IPS DF 6.9 (cell line): Measurements from ENCODE around the gene LRRC27.

Experiments used
- DNase-seq: peaks from one replicate; pipeline ENCODE4 v3.0.0-alpha.2; 2013; ENCODE audit warnings: low read depth, low spot score
- H3K27ac ChIP-seq: one replicate; pipeline ENCODE4 v1.5.1; 2013; ENCODE audit warnings: low read length, control low read depth
- H3K27me3 ChIP-seq: 2 replicates; pipeline ENCODE4 v1.6.1; 2013; ENCODE audit warnings: mild to moderate bottlenecking, low read length; ENCODE audit not compliant: control insufficient read depth, insufficient read depth
- H3K36me3 ChIP-seq: 2 replicates; pipeline ENCODE4 v1.6.1; 2013; ENCODE audit warnings: low read length; ENCODE audit not compliant: control insufficient read depth, insufficient read depth
- H3K4me1 ChIP-seq: 2 replicates; pipeline ENCODE4 v1.6.1; 2013; ENCODE audit warnings: low read length; ENCODE audit not compliant: control insufficient read depth, insufficient read depth
- H3K4me3 ChIP-seq: 2 replicates; pipeline ENCODE4 v1.5.1; 2013; ENCODE audit warnings: mild to moderate bottlenecking, low read length
- H3K9me3 ChIP-seq: 2 replicates; pipeline ENCODE4 v1.6.1; 2013; ENCODE audit warnings: low read length, inconsistent platforms; ENCODE audit not compliant: control insufficient read depth, insufficient read depth
- WGBS: extraction: QIAGEN DNeasy Blood & Tissue Kit; methylation state at CpG from one replicate; pipeline ENCODE4 v1.1.7; 2013; ENCODE audit warnings: mixed read lengths, missing lambda C conversion rate; ENCODE audit not compliant: insufficient read length, insufficient coverage; 5-methylcytosine and 5-hydroxymethylcytosine counted together

Gene LRRC27

GRCh38 chr10:132368391-132368790 is 36.4 kb downstream of the LRRC27 start:
- no peaks in the 10 kb centered on the region for H3K27me3 ChIP-seq
- no peak for DNase-seq
- peaks cover 2% of the 10 kb centered on the region; the same call in 1 of the 2 replicates for H3K4me1 ChIP-seq
- no peaks in the 10 kb centered on the region for H3K9me3 ChIP-seq
- no peak overlapping the region for H3K27ac ChIP-seq
- no peaks in the 10 kb centered on the region for H3K36me3 ChIP-seq
- no CpG with 5 or more reads among the region's 4 CpGs for WGBS
- no peak overlapping the region for H3K4me3 ChIP-seq

GRCh38 chr10:132368881-132369635 is 37.1 kb downstream of the LRRC27 start:
- Histone ChIP-seq H3K27ac (no peak overlapping the region), H3K4me3 (no peak overlapping the region), H3K4me1 (peaks cover 2% of the 10 kb centered on the region; the same call in 1 of the 2 replicates), H3K9me3 (no peaks in the 10 kb centered on the region), H3K27me3 (no peaks in the 10 kb centered on the region), H3K36me3 (no peaks in the 10 kb centered on the region)
- no peak for DNase-seq
- no CpG with 5 or more reads among the region's 9 CpGs for WGBS

- Histone ChIP-seq H3K4me3 (no peak overlapping the region), H3K36me3 (no peaks in the 10 kb centered on the region), H3K27me3 (no peaks in the 10 kb centered on the region), H3K9me3 (no peaks in the 10 kb centered on the region), H3K4me1 (peaks cover 2% of the 10 kb centered on the region; the same call in 1 of the 2 replicates), H3K27ac (no peak overlapping the region)
- no peak for DNase-seq
- no CpG with 5 or more reads among the region's 13 CpGs for WGBS
Observed at GRCh38 chr10:132369636-132370185, 37.7 kb downstream of the LRRC27 start.

- Histone ChIP-seq H3K4me1 (peaks cover 2% of the 10 kb centered on the region; the same call in 1 of the 2 replicates), H3K27ac (no peak overlapping the region), H3K4me3 (no peak overlapping the region), H3K36me3 (no peaks in the 10 kb centered on the region), H3K9me3 (no peaks in the 10 kb centered on the region), H3K27me3 (no peaks in the 10 kb centered on the region)
- WGBS = no CpG with 5 or more reads among the region's 31 CpGs
- no peak for DNase-seq
Observed at GRCh38 chr10:132370426-132371340, 38.7 kb downstream of the LRRC27 start.

GRCh38 chr10:132371641-132372081 is 39.7 kb downstream of the LRRC27 start:
- WGBS = no CpG with 5 or more reads among the region's 9 CpGs
- Histone ChIP-seq H3K27ac (no peak overlapping the region), H3K4me3 (no peak overlapping the region), H3K27me3 (no peaks in the 10 kb centered on the region), H3K4me1 (peaks cover 2% of the 10 kb centered on the region; the same call in 1 of the 2 replicates), H3K36me3 (no peaks in the 10 kb centered on the region), H3K9me3 (no peaks in the 10 kb centered on the region)
- no peak for DNase-seq

GRCh38 chr10:132372516-132373095 is 40.6 kb downstream of the LRRC27 start:
- Histone ChIP-seq H3K4me1 (peaks cover 2% of the 10 kb centered on the region; the same call in 1 of the 2 replicates), H3K27me3 (no peaks in the 10 kb centered on the region), H3K27ac (no peak overlapping the region), H3K4me3 (no peak overlapping the region), H3K36me3 (no peaks in the 10 kb centered on the region), H3K9me3 (no peaks in the 10 kb centered on the region)
- no CpG with 5 or more reads among the region's 16 CpGs for WGBS
- no peak for DNase-seq

- no CpG with 5 or more reads among the region's 25 CpGs for WGBS
Observed at GRCh38 chr10:132373241-132373955, 41.4 kb downstream of the LRRC27 start.

GRCh38 chr10:132374176-132374575 is 42.2 kb downstream of the LRRC27 start:
- no peaks in the 10 kb centered on the region for H3K36me3 ChIP-seq
- WGBS = no CpG with 5 or more reads among the region's 8 CpGs
- no peak overlapping the region for H3K4me3 ChIP-seq
- H3K27ac ChIP-seq = no peak overlapping the region
- no peak for DNase-seq
- H3K9me3 ChIP-seq = no peaks in the 10 kb centered on the region
- H3K4me1 ChIP-seq = peaks cover 2% of the 10 kb centered on the region; the same call in 1 of the 2 replicates
- no peaks in the 10 kb centered on the region for H3K27me3 ChIP-seq

More at GRCh38 chr10:132373241-132373955, 41.4 kb downstream of the LRRC27 start:
- Histone ChIP-seq H3K27ac (no peak overlapping the region), H3K27me3 (no peaks in the 10 kb centered on the region), H3K4me3 (no peak overlapping the region), H3K36me3 (no peaks in the 10 kb centered on the region), H3K4me1 (peaks cover 2% of the 10 kb centered on the region; the same call in 1 of the 2 replicates), H3K9me3 (no peaks in the 10 kb centered on the region)
- no peak for DNase-seq

- DNase-seq = no peak
- Histone ChIP-seq H3K4me3 (no peak overlapping the region), H3K27me3 (no peaks in the 10 kb centered on the region), H3K9me3 (no peaks in the 10 kb centered on the region), H3K27ac (no peak overlapping the region), H3K36me3 (no peaks in the 10 kb centered on the region), H3K4me1 (no peaks in the 10 kb centered on the region)
- WGBS = no CpG with 5 or more reads among the region's 14 CpGs
Observed at GRCh38 chr10:132374612-132375011, 42.6 kb downstream of the LRRC27 start.
